ENCODE measurements around the gene MAP2K4.

The MAP2K4 gene

DNA sequence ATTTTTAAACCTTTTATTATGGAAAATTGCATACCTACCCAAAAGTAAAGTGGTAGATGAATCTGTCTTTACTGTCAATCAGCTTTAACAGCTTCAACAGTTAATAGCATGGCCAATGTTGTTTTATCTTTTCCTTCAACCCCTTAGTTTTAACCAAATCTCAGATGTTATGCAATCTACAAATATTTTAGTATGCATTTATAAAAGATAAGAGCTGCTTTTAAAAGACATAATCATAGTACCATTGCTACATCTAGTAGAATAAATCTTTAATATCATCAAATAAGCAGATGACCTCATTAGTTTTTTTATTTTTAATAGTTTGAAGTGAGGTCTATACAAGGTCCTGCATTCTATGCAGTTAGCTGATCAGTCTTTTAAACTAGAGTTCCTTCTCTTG is 37.9 kb downstream of the MAP2K4 start:
- Histone ChIP-seq H3K9ac (ENCODE audit: low read depth, low read length) (no peak overlapping the region), H3K4me1 (ENCODE audit: control insufficient read depth, insufficient read depth, low read length) (peaks cover 29% of the 10 kb centered on the region), H3K27ac (ENCODE audit: low read depth, low read length) (no peak overlapping the region), H3K36me3 (ENCODE audit: control insufficient read depth, insufficient read depth, low read length) (no peaks in the 10 kb centered on the region), H3K9me3 (ENCODE audit: control insufficient read depth, insufficient read depth, low read length) (no peaks in the 10 kb centered on the region), H3K4me3 (ENCODE audit: low read depth, low read length) (no peak overlapping the region), H3K27me3 (ENCODE audit: control insufficient read depth, insufficient read depth, low read length) (no peaks in the 10 kb centered on the region)

DNA sequence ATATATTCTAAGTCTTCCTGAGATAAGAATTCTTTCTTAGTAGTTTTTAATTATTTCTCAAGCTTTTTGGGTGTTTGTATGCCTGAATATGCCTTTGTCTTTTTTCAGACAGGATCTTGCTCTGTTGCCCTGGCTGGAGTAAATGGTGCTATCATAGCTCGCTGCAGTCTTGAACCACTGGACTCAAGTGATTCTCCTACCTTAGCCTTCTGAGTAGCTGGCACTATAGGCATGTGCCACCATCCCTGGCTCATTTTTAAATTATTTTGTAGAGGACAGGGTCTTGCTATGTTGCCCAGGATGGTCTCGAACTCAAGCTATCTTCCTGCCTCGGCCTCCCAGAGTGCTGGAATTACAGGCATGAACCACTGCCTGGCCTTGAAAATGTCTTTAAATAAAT is 41.6 kb downstream of the MAP2K4 start:
- Histone ChIP-seq H3K4me3 (ENCODE audit: low read depth, low read length) (no peak overlapping the region), H3K36me3 (ENCODE audit: control insufficient read depth, insufficient read depth, low read length) (no peaks in the 10 kb centered on the region)

DNA sequence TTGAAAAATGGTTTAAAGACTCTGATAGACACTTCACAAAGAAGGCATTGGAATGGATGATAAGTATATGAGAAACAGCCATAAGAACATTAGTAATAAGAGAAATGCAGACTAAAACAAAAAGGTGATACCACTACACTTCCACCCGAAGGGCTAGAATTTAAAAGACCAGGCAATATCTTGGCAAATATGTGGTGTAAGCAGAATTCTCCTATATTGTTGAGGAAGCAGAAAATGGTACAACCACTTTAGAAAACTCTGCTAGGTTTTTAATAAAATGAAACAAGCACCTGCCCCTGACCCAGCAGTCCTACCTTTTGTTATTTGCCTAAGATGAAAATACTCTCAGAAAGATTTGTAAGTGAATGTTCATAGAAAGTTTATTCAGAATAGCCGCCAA is 43.7 kb downstream of the MAP2K4 start:
- no peaks in the 10 kb centered on the region for H3K9me3 ChIP-seq (ENCODE audit: control insufficient read depth, insufficient read depth, low read length)
- H3K27ac ChIP-seq (ENCODE audit: low read depth, low read length): no peak overlapping the region
- no peak overlapping the region for H3K9ac ChIP-seq (ENCODE audit: low read depth, low read length)
- H3K36me3 ChIP-seq (ENCODE audit: control insufficient read depth, insufficient read depth, low read length): no peaks in the 10 kb centered on the region
- H3K27me3 ChIP-seq (ENCODE audit: control insufficient read depth, insufficient read depth, low read length): no peaks in the 10 kb centered on the region
- H3K4me1 ChIP-seq (ENCODE audit: control insufficient read depth, insufficient read depth, low read length): no peaks in the 10 kb centered on the region
- no peak overlapping the region for H3K4me3 ChIP-seq (ENCODE audit: low read depth, low read length)

More for the DNA sequence above, 41.6 kb downstream of the MAP2K4 start:
- no peaks in the 10 kb centered on the region for H3K27me3 ChIP-seq (ENCODE audit: control insufficient read depth, insufficient read depth, low read length)
- no peak overlapping the region for H3K27ac ChIP-seq (ENCODE audit: low read depth, low read length)
- no peak overlapping the region for H3K9ac ChIP-seq (ENCODE audit: low read depth, low read length)
- H3K9me3 ChIP-seq (ENCODE audit: control insufficient read depth, insufficient read depth, low read length): no peaks in the 10 kb centered on the region
- 0 out of 2 replicates have a peak, but pooled peaks cover 2% of the 10 kb centered on the region for H3K4me1 ChIP-seq (ENCODE audit: control insufficient read depth, insufficient read depth, low read length)

DNA sequence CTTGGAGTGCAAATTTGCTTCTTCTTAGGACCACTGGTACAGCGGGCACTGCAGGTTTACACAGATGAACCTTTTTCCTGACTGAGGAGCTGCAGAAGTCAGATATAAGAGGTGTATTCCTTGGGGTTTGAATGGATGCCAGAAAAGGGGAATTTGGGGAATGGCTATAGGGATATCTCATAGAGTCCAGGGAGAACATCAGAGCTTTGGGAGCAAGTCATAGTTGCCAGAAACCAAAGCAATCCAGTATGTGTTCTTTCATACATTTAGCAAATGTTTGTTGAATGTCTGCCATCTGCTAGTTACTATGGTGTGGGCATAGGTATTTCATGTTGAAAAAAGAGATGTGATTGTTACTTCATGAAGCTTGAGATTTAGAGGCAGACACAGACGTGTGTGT is 46.8 kb downstream of the MAP2K4 start:
- Histone ChIP-seq H3K27ac (ENCODE audit: low read depth, low read length) (no peak overlapping the region), H3K9me3 (ENCODE audit: control insufficient read depth, insufficient read depth, low read length) (no peaks in the 10 kb centered on the region), H3K9ac (ENCODE audit: low read depth, low read length) (no peak overlapping the region), H3K4me1 (ENCODE audit: control insufficient read depth, insufficient read depth, low read length) (no peaks in the 10 kb centered on the region), H3K4me3 (ENCODE audit: low read depth, low read length) (no peak overlapping the region), H3K36me3 (ENCODE audit: control insufficient read depth, insufficient read depth, low read length) (no peaks in the 10 kb centered on the region), H3K27me3 (ENCODE audit: control insufficient read depth, insufficient read depth, low read length) (no peaks in the 10 kb centered on the region)

DNA sequence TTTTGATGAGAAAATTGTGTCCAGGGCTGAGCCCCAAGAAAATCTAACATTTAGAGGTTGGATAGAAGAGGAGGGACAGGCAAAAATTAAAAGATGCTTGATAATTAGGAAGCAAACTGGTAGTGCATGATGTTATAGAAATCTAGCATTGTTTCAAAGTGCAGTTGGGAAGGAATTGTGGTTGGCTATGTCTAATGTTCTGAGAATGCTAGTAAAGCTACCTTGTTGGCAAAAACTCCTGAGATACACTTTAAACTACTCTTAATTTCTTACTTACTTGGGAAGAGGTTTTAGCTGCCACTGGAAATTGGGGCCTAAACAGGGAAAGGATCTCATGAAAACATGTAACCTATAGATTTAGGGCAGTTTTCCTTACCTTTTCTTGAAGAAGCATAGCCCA is 48.3 kb downstream of the MAP2K4 start:
- H3K9me3 ChIP-seq (ENCODE audit: control insufficient read depth, insufficient read depth, low read length): no peaks in the 10 kb centered on the region
- no peaks in the 10 kb centered on the region for H3K4me1 ChIP-seq (ENCODE audit: control insufficient read depth, insufficient read depth, low read length)
- no peak overlapping the region for H3K9ac ChIP-seq (ENCODE audit: low read depth, low read length)
- no peaks in the 10 kb centered on the region for H3K27me3 ChIP-seq (ENCODE audit: control insufficient read depth, insufficient read depth, low read length)
- no peaks in the 10 kb centered on the region for H3K36me3 ChIP-seq (ENCODE audit: control insufficient read depth, insufficient read depth, low read length)
- no peak overlapping the region for H3K27ac ChIP-seq (ENCODE audit: low read depth, low read length)
- H3K4me3 ChIP-seq (ENCODE audit: low read depth, low read length): no peak overlapping the region

DNA sequence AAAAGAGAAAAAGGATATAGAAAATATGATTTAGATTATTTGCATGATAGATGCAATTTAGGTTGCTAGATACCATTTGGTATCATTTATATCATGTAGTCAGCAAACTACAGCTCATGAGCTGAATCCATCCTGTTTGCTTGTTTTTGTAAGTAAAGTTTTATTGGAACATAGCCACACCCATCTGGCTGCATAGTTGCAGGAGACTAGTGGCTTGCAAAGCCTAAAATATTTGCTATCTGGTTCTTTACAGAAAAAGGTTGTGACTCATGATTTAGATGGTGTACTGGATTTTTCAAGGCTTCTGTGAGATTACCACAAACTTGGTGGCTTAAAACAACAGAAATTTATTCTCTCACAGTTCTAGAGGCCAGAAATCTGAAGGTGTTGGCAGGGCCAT is 49.9 kb downstream of the MAP2K4 start:
- Histone ChIP-seq H3K27me3 (ENCODE audit: control insufficient read depth, insufficient read depth, low read length) (no peaks in the 10 kb centered on the region), H3K27ac (ENCODE audit: low read depth, low read length) (no peak overlapping the region), H3K9ac (ENCODE audit: low read depth, low read length) (no peak overlapping the region), H3K4me3 (ENCODE audit: low read depth, low read length) (no peak overlapping the region), H3K4me1 (ENCODE audit: control insufficient read depth, insufficient read depth, low read length) (no peaks in the 10 kb centered on the region), H3K9me3 (ENCODE audit: control insufficient read depth, insufficient read depth, low read length) (no peaks in the 10 kb centered on the region), H3K36me3 (ENCODE audit: control insufficient read depth, insufficient read depth, low read length) (0 out of 2 replicates have a peak, but pooled peaks cover 5% of the 10 kb centered on the region)

DNA sequence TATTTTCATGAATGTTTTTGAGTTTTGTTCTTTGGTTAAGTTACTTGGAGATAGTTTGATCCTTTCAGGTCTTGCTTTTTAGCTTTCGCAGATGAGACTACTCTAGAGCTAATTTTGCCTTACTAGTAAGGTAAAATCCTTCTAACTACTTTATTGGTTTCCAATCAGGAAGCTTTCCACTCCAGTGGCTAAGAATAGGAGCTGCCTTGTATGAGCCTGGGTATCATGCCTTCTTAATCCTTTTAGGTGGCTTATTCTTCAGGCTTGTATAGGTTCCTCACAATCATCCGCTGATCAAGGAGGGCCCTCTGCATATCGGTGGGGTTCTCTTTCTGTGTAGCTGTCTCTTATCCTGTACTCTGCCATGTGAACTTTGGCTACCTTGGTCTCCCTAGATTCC is 53.7 kb downstream of the MAP2K4 start:
- H3K4me3 ChIP-seq (ENCODE audit: low read depth, low read length): no peak overlapping the region

DNA sequence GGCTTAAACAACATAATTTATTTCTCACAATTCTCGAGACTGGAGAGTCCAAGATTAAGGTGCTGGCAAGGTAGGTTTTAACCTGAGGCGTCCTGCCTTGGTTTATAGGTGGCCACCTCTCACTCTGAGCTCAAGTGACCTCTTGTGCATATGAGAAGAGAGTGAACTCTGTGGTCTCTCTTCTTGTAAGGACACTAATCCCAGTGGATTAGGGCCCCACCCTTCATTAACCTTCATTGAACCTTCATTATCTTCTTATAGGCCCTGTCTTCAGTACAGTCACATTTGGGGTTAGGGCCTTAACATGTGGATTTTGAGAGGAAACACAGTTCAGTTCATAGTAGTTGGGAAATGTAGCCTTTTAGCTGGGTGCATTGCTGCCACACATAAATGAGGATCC is 57.1 kb downstream of the MAP2K4 start:
- no peak overlapping the region for H3K4me3 ChIP-seq (ENCODE audit: low read depth, low read length)
- peaks cover 23% of the 10 kb centered on the region for H3K36me3 ChIP-seq (ENCODE audit: control insufficient read depth, insufficient read depth, low read length)
- no peaks in the 10 kb centered on the region for H3K27me3 ChIP-seq (ENCODE audit: control insufficient read depth, insufficient read depth, low read length)
- no peaks in the 10 kb centered on the region for H3K4me1 ChIP-seq (ENCODE audit: control insufficient read depth, insufficient read depth, low read length)
- no peak overlapping the region for H3K27ac ChIP-seq (ENCODE audit: low read depth, low read length)
- H3K9ac ChIP-seq (ENCODE audit: low read depth, low read length): no peak overlapping the region
- H3K9me3 ChIP-seq (ENCODE audit: control insufficient read depth, insufficient read depth, low read length): no peaks in the 10 kb centered on the region

More for the DNA sequence above, 53.7 kb downstream of the MAP2K4 start:
- Histone ChIP-seq H3K9ac (ENCODE audit: low read depth, low read length) (no peak overlapping the region), H3K36me3 (ENCODE audit: control insufficient read depth, insufficient read depth, low read length) (peaks cover 15% of the 10 kb centered on the region; the same call in 1 of the 2 replicates), H3K27ac (ENCODE audit: low read depth, low read length) (no peak overlapping the region), H3K27me3 (ENCODE audit: control insufficient read depth, insufficient read depth, low read length) (no peaks in the 10 kb centered on the region), H3K9me3 (ENCODE audit: control insufficient read depth, insufficient read depth, low read length) (no peaks in the 10 kb centered on the region), H3K4me1 (ENCODE audit: control insufficient read depth, insufficient read depth, low read length) (no peaks in the 10 kb centered on the region)

DNA sequence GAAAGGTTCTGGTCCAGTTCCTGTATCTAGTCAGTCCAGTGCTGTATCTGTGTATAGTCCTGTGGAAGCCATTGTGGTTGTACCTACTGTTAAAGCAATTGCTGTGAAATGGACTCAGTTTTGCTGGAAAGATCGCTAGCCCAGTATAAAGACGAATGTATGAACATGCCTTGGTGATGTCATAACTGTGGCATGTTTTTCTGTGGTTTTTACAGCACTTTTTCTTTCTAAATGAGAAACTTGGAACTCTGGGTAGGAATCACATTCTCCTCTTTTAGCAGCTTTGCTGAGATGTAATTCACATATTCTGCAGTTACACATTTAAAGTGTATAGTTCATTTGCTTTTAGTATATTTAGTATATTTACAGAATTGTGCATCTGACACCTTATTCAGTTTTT is 58.1 kb downstream of the MAP2K4 start:
- H3K27me3 ChIP-seq (ENCODE audit: control insufficient read depth, insufficient read depth, low read length): no peaks in the 10 kb centered on the region
- H3K4me3 ChIP-seq (ENCODE audit: low read depth, low read length): no peak overlapping the region
- no peak overlapping the region for H3K9ac ChIP-seq (ENCODE audit: low read depth, low read length)
- no peak overlapping the region for H3K27ac ChIP-seq (ENCODE audit: low read depth, low read length)
- no peaks in the 10 kb centered on the region for H3K9me3 ChIP-seq (ENCODE audit: control insufficient read depth, insufficient read depth, low read length)
- peaks cover 23% of the 10 kb centered on the region for H3K36me3 ChIP-seq (ENCODE audit: control insufficient read depth, insufficient read depth, low read length)
- no peaks in the 10 kb centered on the region for H3K4me1 ChIP-seq (ENCODE audit: control insufficient read depth, insufficient read depth, low read length)

DNA sequence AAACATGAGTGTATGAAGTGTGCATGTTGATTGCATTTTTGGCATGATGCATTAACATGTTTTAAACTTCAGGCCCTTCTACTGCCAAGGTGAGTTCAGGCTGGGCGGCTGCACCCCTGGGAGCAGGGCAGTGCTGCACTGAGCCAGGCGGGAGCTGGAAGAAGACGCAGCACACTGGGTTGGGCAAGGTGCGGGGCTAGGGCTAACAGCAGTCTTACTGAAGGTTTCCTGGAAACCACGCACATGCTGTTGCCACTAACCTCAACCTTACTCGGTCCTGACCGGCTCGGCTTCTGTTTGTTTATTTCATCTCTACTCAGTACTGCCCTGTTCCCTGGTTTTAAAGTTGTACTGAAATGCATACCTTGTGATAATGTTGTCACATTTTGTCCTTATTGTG is 61.0 kb downstream of the MAP2K4 start:
- Histone ChIP-seq H3K4me3 (ENCODE audit: low read depth, low read length) (no peak overlapping the region), H3K27ac (ENCODE audit: low read depth, low read length) (no peak overlapping the region), H3K9me3 (ENCODE audit: control insufficient read depth, insufficient read depth, low read length) (no peaks in the 10 kb centered on the region), H3K36me3 (ENCODE audit: control insufficient read depth, insufficient read depth, low read length) (peaks cover 18% of the 10 kb centered on the region), H3K4me1 (ENCODE audit: control insufficient read depth, insufficient read depth, low read length) (no peaks in the 10 kb centered on the region), H3K27me3 (ENCODE audit: control insufficient read depth, insufficient read depth, low read length) (no peaks in the 10 kb centered on the region), H3K9ac (ENCODE audit: low read depth, low read length) (no peak overlapping the region)

DNA sequence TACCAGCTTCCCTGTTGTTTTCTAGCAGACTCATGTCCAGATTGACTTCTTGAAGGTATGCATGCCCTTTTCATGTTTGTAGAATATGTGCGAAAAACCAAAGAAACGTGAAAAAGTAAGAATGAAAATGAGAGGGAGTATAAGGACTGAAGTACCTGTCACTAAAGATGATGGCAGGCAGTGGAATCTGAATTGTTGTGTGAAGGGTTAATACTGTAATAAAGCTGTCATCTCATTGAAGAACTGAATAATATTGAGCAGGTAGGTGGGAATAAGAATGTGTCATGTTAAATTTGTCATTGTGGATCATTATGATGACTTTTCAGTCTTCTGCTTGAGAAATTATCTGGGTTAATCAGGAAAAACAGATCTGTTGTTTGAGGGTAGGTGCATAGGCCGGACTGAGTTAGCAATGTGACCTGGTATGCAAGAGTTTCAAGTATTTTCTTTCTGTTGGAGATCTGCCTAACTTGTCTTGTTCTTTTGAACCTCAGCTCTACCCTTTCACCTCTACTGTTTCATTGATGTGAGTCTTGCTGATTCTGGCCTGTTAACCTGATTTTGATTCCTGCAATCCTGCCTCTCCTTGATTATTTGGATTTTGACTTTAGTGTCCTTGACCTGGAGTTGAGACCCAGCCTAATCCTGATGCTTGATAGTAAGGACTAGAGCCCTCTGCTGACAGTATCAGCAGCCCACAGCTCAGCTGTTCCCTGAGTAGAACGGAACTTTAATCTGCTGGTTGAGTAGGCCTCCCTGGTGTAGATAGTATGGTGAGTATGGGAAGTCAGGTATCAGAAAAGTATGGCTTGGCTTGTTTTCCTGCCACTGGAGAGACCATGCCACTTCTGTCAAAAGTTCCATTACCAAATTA is 64.6 kb downstream of the MAP2K4 start:
- peaks cover 8% of the 10 kb centered on the region for H3K36me3 ChIP-seq (ENCODE audit: control insufficient read depth, insufficient read depth, low read length)
- H3K27me3 ChIP-seq (ENCODE audit: control insufficient read depth, insufficient read depth, low read length): no peaks in the 10 kb centered on the region
- H3K4me1 ChIP-seq (ENCODE audit: control insufficient read depth, insufficient read depth, low read length): peaks cover 4% of the 10 kb centered on the region; the same call in 1 of the 2 replicates
- no peak overlapping the region for H3K9ac ChIP-seq (ENCODE audit: low read depth, low read length)
- no peak overlapping the region for H3K4me3 ChIP-seq (ENCODE audit: low read depth, low read length)
- H3K27ac ChIP-seq (ENCODE audit: low read depth, low read length): no peak overlapping the region
- H3K9me3 ChIP-seq (ENCODE audit: control insufficient read depth, insufficient read depth, low read length): no peaks in the 10 kb centered on the region
